IPS DF 19.7 (cell line): ENCODE results near the gene UQCC5.

Experiments
- DNase-seq: peaks from one replicate; pipeline ENCODE4 v3.0.0-alpha.2; 2013; ENCODE audit warnings: low read depth, low spot score

UQCC5 gene

DNA sequence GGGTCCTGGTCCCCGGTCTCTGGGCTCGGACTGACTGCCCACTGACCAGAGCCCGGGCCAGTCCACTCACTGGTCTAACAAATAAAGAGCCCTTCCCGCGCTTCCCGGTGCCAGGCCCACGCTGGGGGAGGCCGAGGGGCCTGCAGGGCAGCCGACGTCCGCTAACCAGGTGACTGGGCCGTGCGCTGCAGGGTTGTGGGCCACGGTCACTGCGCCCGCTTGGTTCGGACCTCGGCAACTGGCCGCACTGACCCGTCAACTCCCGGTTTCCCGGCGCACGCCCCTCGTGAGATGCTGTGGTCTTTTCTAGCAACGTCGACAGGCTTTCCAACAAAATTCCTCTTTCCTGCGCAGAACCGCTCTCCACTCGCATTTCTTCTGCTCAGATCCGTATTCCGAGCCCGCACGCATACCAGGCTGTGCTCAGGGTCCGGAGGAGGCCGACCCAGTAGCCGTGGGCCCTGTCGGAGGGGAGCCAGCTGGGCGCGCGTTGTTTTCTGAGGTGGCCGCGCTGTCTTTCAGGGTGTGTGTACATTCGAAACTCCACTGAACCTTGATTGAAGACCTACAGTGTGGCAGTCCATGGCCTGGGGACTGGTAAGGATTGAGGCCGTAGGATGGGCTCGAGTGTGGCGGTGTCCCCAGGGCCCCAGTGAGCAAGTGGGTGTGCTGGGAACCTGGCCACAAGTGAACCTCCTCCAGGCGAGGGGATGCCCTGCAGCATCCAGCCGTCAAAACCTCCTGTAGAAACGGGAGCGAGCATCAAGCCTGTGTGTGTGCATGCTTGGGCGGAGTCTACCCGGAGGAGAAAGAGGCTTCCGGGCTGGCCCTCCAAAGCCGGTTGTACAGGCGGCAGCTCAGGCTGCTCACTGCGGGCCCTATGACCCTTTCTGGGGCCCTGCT, 1.9 kb upstream of the UQCC5 start:
- DNase-seq: no peak

DNA sequence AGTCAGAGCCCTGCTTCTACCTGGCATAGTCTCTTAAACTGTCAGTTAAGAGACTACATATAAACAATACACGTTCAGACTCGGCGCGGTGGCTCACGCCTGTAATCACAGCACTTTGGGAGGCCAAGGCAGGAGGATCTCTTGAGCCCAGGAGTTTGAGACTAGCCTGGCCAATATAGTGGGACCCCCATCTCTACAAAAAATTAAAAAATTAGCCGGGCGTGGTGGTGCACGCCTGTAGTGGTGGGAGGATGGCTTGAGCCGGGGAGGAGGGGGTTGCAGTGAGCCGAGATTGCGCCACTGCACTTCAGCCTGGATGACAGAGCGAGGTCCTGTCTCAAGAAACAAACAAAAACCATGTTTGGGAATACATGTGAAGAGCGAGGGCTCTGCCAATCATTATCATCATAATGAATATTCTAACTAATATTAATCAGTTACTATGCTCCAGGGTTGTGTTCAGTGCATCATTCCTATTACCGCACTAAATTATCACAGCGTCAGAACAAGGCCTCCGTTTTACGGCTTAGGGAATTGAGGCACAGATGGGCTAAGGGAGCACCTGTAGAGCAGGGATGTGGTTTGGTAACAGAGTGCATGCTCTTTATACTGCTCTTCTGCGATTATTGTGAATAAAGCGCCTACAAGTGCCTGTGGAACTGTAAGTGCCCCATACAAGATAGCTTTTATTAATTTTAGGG, 844 bp upstream of the UQCC5 start:
- DNase-seq: no peak

DNA sequence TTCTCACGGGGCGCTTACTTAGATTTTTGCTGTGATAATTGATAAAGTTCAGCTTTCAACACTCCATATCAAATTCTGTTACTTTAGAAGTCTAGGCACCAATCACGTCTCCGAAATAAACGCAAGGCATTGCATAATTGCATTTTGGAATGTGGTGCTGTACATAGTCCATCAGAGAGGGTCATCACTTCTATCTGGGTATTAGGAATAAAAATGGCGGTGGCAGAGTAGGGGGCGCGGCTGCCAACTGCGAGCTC, 365 bp upstream of the UQCC5 start:
- no peak for DNase-seq

DNA sequence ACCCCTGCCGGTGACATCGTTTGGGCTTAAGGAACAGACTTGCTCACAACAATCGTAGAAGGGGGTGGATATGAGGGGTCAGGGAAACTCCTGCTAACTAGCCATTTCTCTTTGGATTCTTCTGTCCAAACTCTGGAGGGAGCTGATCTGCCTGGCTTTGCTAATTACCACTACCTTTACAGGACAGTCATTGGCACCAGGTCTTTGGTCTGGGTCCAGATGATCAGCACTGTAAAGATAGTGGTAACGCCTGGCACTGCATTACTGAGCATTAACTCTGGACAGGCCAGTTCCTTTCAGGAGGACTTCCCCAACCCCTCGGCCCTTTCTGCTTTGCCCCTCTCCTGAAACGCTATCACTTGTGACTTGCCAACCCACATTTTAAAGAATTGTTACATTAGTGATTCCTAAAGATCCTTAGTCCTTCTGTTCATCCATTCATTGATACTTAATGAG, 788 bp downstream of the UQCC5 start:
- no peak for DNase-seq

DNA sequence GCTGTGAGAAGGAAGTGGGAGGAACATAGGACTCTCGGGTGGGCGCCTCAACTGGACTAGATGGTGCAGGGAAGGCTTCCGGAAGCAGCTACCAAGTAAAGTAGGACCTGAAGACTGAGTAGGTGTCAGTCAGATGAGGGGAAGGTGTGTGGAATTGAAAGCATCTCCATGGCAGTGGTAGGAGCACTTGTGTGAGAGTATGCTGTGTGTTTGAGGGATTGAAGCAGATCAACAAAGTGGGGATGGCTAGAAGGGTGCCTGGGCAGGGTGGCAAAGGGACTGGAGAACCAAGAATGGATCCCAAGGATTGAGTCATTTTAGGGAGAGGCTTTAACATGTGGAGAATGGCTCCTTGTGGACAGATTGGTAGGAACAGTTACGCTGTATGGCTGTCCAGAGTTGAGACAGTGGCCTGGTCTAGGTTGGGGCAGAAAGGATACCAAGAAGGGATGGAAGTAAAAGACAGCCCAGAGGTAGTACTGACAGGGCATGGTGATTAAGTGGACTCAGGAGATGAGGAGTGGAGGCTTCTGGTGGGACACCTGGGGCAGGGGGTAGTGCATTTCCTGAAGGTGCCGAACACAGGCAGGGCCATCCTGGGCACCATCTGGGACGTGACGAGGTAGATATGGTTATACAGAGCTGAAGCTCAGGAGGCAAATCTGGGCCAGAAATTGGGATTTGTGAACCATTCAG, 1.5 kb downstream of the UQCC5 start:
- DNase-seq: no peak

DNA sequence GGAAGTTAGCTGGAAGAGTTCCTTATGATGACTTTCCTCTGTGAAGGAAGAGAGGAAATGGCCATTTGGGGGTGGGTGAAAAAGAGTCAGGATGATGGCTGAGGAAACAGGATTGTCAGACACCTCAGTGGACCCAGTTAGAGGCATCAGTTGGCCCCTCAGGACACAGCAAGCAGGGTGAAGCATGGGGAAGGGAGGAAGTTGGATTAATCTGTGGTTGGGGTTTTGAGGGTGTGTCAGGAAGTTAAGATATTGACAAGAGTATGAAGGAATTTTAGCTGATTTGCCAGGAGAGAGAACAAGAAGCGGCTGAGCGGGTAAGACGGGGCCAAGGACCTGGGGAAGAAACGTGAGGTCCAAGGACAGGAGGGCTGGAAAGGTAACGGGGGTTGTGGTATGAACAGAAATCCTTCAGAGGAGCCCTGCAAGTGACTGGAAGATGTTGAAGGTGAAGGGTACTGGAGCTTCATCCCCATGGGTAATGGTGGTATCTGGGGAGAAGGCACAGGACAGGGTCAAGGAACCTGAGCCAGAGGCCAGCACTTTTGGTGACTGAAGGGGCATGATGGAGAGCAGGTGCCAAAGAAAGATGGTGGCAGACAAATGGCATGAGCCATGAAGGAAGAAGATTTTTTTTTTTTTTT, 2.7 kb downstream of the UQCC5 start:
- no peak for DNase-seq

DNA sequence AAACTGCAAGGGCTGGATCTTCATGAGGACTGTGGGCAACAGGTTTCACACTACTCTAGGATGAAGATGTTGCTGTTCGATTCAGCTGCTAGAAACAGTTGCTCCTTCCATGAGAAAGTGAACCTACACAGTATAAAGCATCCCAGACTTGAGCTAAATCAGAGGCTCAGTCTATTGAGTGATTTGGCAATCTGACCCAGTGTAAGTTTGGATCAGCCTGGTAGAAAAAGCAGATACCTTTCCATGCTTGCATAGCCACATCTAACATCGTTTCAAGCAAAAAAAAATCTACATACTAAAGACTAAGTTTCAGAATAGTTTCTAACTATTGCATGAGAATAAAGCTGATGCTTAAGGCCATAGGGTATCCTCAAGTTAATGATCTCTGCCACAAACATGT, 4.6 kb downstream of the UQCC5 start:
- no peak for DNase-seq

DNA sequence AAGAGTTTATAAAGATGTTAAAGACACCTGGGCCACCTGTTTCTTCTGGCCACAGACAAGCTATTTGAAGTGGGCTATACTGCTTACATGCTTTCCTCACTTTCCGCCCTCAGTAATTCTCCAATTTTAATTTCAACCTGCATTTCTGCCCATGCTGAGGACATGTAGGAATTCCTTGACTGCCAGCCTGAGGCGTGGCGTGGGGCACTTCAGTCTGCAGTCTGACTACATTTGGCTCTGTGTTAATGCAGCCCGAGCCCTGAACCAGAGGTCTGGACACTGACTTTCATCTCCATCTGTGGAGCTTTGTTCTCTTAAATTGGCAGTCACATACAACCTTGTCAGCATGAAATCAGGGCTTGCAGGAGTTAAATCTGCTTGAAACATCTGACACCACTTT, 8.5 kb downstream of the UQCC5 start:
- no peak for DNase-seq

DNA sequence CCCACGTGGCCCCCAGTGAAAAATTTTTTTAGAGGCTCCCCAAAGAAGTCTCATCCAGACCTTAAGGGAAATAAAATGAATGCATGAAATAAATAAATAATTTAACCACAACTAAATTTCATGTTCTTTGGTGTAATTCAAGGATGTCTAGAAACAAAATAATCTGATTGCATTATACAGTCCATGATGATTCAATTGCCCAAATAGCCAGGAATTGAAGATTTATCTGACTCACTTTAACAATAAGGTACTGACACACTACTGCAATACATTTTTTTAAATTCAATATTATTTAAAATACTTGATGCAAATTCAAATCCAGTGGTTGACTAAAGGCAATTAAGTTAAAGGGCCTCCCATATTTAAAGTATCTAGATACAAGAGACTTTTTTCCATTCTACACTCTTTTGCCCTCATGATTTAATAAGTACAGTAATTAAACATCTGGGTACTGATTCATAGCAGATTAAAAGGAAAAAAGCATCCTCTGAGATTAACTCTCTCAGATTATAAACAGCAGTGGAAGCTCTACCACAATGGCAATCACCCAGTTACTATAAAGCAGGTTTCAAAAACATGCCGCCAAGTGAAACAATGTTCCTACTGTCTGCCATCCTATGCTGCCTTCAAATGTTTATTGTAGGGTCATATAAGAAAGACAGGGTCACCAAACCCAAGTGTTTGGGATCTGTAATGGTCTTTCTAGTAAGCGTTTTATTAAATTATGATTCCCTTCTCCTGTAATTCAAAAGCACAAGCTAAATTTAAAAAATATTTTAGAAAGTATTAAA, 9.9 kb downstream of the UQCC5 start:
- DNase-seq: no peak

DNA sequence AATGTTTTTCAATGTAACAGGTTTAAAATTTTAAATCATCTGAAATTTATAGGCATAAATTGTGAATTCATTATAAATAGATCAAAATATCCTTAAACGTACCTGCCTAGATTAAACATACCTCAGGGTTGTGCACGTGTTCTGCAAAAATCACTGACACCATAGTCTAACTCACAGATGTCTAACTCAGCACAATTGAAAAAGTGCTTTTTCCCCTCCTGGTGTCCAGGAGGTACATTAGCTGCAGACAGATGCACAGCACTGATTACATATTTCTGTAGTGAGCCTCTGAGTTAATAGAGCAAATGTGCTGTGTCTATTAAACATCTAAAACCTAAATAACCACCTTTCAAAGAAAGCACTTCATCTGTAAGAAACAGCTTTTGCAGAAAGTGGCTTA, 10.7 kb downstream of the UQCC5 start:
- DNase-seq: no peak

DNA sequence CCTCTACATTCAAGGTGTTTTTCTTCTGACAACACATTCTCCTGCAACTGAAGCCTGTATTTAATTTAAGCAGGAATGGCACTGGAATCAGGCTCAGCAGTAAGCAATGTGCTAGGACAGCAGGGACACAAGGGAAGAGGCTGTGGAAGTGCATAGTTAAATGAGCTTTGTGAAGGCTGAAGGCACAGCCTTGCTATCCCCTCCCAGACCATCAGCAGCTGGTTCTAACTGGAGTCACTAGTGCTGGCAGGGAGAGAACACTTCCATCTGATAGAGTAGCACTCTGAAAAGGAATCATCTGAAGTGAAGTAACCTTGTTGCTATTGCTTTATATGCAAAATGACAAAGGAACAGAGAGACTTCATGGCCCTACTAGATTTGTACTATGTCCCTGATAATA, 14.7 kb downstream of the UQCC5 start:
- no peak for DNase-seq

DNA sequence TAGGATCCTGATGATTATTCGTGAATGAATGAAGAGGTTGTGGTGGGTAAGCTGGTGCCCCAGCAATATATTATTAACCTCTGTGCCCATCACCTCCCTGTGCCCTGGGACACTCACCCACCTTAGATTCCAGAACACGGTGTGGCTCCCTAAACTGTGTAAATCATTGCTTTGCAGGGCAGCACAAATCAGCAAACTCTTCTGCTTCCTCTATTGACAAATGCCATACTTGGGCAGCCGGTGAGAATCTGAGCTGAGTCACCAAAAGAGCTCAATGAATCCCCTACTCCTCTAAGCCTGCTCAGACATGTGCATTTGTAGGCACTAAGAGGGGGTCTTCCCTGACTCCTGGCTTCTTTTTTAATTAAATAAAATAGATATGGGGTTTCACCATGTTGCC, 15.7 kb downstream of the UQCC5 start:
- DNase-seq: no peak

DNA sequence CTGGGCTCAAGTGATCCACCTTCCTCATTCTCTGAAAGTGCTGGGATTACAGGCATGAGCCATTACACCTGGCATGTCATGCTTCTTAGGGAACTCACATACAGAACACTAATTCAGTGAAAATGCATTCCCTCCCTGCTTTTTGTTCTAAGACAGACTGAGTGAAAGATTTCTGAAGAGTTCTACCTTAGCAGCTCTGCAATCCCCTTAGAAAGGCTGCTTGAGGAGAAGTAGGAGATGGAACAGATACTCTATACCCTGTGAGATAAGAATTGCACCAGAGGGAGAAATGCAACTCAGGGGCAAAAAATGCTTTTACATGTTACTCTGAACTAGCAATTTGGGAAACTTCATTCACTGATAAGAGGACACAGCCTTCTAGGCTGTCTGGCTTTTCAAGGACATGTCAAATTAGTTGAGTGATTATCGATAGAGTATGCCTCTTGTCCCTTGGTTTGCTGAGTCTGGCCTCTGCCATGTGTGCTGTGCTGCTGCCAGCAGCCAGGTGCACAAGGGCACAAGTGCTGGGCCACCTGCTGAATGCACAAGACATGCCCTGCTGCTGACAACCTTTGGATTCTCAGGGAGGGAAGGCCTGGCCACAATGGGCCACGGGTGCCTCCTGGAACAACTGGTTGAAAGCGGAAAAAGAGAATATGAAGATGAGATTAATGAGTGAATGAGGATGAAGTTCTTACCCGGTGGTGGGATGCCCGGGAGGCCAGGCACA, 17.8 kb downstream of the UQCC5 start:
- DNase-seq: no peak

DNA sequence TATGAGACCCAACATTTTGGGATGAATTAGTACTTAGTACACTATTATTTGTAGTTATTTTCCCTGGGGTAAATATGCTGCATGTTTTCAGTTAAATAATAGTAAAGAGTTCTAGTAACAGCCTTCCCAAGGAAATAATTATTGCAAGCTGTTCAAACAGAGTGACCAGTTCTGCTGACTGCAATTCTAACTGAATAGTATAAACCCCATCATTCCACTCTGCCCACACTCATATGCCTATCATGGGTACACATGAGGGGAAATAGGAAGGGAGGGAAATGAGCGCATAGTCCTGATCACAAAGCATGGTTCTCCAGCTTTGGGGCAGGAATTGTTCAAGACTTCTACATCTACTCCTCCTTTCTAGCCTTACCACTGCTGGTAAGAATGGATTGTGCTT, 18.7 kb downstream of the UQCC5 start:
- DNase-seq: no peak

DNA sequence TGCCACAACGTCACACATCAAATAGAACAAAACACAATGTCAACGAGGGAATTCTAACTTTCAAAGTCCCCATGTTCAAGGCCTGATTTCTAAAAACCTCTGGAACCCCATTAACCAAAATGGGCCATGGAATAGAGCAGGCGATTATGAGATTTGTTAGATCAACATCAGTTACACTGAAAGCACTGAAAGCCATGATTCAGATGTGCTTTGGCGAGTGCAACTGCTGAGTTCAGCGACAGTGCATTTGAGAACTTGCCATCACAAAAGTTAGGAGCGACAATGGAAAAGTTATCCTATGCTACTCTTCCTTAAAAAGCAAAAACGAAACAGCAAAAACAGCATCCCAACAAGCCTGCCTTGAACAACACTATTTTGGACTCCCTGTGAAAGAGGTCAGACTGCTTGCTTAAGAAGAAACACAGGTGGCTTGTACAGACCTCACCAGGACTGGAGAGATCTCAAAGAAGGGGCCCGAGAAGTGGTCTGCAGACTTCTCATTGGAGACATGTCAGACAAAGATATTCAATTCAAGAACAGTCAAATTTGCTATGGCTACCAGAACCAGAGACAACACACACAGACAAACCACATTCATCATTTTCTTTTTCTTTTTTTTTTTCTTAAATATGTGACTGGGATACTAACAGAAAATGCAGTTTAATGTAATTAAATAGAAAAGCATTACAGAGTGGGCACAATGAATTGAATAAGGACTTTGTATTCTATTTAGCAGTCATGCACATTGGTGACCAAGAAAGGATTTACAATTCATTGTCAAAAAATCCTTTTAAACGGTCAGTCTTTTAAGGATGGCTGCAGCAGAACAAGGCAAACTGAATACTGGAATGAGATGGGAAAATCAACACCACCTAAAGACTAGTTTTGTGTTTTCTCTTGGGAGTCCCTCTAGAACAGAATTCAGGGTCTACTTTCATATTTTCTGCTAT, 20.9 kb downstream of the UQCC5 start:
- no peak for DNase-seq

DNA sequence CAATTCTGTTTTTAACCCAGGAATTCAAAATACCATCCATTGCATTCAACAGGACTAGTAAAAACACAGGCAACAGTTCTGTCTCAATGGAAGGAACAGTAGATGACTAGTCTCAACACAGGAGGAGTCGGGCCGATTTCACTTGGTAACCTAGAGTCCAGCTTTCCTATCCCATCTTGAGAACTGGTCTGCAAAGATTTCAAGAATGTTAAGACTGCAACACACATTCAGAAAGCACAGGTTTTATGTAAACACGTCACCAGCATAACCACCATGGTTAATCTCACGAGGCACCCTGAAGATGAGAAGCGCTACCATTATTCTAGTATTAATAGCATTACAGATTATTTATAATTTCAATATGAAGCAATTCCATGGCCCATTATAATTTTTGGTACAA, 22.0 kb downstream of the UQCC5 start:
- DNase-seq: no peak

DNA sequence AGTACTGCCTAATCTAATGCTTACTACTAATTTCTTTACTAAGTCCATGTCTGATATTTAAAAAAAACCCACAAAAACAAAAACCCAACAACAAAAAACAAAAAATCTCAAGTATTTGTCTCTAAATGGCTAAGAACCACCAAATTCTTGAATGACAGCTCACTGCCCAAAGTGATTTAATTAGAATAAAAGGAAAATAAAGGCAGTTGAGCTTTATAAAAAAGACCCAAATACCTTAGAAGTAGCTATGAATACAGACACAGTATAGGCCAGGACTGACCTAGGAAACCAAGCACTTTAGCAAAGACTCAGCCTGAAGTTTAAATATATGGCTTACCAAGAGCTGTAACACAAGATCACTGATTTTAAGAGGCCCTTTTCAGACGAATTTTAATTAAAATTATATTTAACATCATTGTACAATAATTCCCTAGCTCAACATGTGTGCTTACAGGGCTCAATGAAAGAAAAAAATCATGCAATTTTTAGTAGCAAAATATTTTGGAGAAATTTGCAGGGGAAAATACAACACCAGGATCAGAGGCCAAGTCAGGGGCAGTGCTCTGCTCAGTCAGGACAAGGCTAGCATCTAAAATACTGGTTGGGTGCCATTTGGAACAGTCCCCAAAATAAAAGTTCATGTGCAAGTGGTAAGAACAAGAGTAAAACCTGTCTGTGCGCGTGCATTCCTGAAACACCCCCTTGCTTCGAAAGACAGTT, 24.8 kb downstream of the UQCC5 start:
- DNase-seq: no peak

DNA sequence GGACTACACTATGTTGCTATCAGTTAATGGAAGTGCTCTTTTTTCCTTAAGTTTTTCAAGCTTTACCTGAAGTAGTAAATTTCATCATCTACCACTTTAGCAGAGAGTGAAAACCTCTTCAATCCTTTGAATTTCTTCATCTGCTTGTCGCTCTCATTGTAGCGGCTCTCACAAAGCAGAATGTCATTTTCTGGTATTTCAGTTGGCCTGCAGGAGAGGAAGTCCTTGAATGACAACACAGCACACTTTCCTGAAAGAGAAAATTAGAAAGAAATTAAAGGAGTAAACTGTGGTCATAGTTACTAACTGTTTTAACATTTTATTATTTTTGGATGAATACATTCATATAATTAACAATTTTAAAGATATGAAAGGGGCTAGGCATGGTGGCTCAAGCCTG, 27.6 kb downstream of the UQCC5 start:
- no peak for DNase-seq

DNA sequence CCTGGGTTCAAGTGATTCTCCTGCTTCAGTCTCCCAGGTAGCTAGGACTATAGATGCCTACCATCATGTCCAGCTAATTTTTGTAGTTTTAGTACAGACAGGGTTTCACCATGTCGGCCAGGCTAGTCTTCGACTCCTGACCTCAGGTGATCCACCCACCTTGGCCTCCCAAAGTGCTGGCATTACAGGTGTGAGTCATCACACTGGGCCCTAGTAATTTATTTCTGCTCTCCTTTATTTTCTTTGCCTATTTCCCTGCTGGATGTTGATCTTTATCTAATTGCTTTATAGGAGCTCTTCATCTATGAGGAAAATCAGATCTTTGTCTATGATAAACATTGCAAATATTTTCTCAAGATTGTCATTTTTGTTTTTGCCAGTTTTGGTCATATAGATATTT, 31.7 kb downstream of the UQCC5 start:
- no peak for DNase-seq
